K562 (cell line): ENCODE data around the gene KXD1. TPM values are rescaled to one million over a fixed set of nuclear protein-coding genes. Genes with fewer than 3 reads are reported as not detected.

ENCODE experiments used
- ATAC-seq: fragments of 200-7000 bp; cut with Tn5 transposase; 3 replicates; pipeline ENCODE4 v1.9.1; 2020; ENCODE audit warnings: moderate library complexity
- BruUV-seq: library from RNA; stranded (reverse); fragments of 400-500 nt; replicated peaks from 2 replicates; lab custom pipeline; 2021; lab: Mats Ljungman, UMichigan
- CTCF ChIA-PET: fragments of 300-600 bp; formaldehyde crosslinking; extraction: SDS; loops from one replicate; lab custom pipeline; 2021; ENCODE audit warnings: low intra/inter-chr PET ratio; lab: Yijun Ruan, JAX
- POLR2A ChIA-PET: fragments of 300-600, 350-650 bp; sonication (Branson Sonifier 250); formaldehyde crosslinking; extraction: SDS; loops from one replicate; lab custom pipeline; 2021; ENCODE audit warnings: antibody characterized with exemption, inconsistent platforms; lab: Yijun Ruan, JAX
- DNase-seq, 4 experiments: peaks; one replicate each; pipeline versions ENCODE4 v3.0.0 to v3.0.0-alpha.2; 2011 to 2018; ENCODE audit warnings: low spot score in 3 of 4, mixed read lengths in 3 of 4; ENCODE audit errors: extremely low read depth in 1 of 4
- FAIRE-seq: peaks from 2 replicates; lab custom pipeline; 2011; peaks lifted over from hg19 to GRCh38; lab: Jason Lieb, UNC
- H2AFZ ChIP-seq: 2 replicates; pipeline ENCODE4 v1.6.0; 2011; ENCODE audit warnings: low read depth, low read length, control low read depth, inconsistent platforms
- H3K27ac ChIP-seq: fragments of 200-600 bp; 3 replicates; pipeline ENCODE4 v1.8.0; 2011; ENCODE audit warnings: low read depth, mild to moderate bottlenecking, control low read depth, inconsistent platforms, low read length, moderate library complexity, mixed read lengths; ENCODE audit errors: extremely low read depth
- H3K27me3 ChIP-seq, 2 experiments: fragments of 300-600 bp in 1 of 2; 2 replicates in 1 of 2; 3 replicates in 1 of 2; pipeline versions ENCODE4 v1.6.0 to v1.8.0; 2011; ENCODE audit warnings: inconsistent platforms in 2 of 2, low read length in 2 of 2, mild to moderate bottlenecking in 1 of 2, mixed read lengths in 1 of 2, moderate library complexity in 1 of 2; ENCODE audit not compliant: control insufficient read depth in 2 of 2, insufficient read depth in 2 of 2
- H3K36me3 ChIP-seq: fragments of 300-600 bp; 3 replicates; pipeline ENCODE4 v1.8.0; 2011; ENCODE audit warnings: mild to moderate bottlenecking, low read length, inconsistent platforms; ENCODE audit not compliant: control insufficient read depth, insufficient read depth
- H3K4me1 ChIP-seq, 2 experiments: fragments of 200-600 bp in 1 of 2; replicated peaks in 1 of 2; 2 replicates in 1 of 2; 3 replicates in 1 of 2; pipeline versions ENCODE4 v1.5.1 to v1.8.0; 2011; ENCODE audit warnings: inconsistent platforms in 2 of 2, low read length in 2 of 2, mild to moderate bottlenecking in 1 of 2, mixed read lengths in 1 of 2, moderate library complexity in 1 of 2; ENCODE audit not compliant: control insufficient read depth in 2 of 2, insufficient read depth in 2 of 2
- H3K4me2 ChIP-seq: 2 replicates; pipeline ENCODE4 v1.6.1; 2011; ENCODE audit warnings: low read length, control low read depth, inconsistent platforms, mixed read lengths; ENCODE audit not compliant: insufficient read depth
- H3K4me3 ChIP-seq: fragments of 200-600 bp; sonication (generic), shearing (Covaris generic); 2 replicates; pipeline ENCODE4 v1.5.1; 2016; ENCODE audit warnings: control low read depth, inconsistent platforms
- H3K79me2 ChIP-seq: fragments of 200-600 bp; 3 replicates; pipeline ENCODE4 v1.8.0; 2011; ENCODE audit warnings: low read length, inconsistent platforms; ENCODE audit not compliant: control insufficient read depth, insufficient read depth
- H3K9ac ChIP-seq, 2 experiments: 2 replicates each; pipeline versions ENCODE4 v1.6.0 to v1.6.1; 2011; ENCODE audit warnings: low read depth in 2 of 2, low read length in 2 of 2, control low read depth in 1 of 2, inconsistent platforms in 1 of 2, mild to moderate bottlenecking in 1 of 2, mixed read lengths in 1 of 2; ENCODE audit not compliant: insufficient read depth in 1 of 2
- H3K9me1 ChIP-seq: one replicate; pipeline ENCODE4 v1.6.0; 2011; ENCODE audit warnings: inconsistent platforms, mild to moderate bottlenecking, low read length, moderate library complexity; ENCODE audit not compliant: control insufficient read depth, insufficient read depth
- H3K9me3 ChIP-seq: replicated peaks from 2 replicates; pipeline ENCODE4 v1.5.1; 2011; ENCODE audit warnings: low read depth, low read length, inconsistent platforms; ENCODE audit not compliant: control insufficient read depth, insufficient read depth
- H4K20me1 ChIP-seq: replicated peaks from 2 replicates; pipeline ENCODE4 v1.6.1; 2011; ENCODE audit warnings: low read length, inconsistent platforms, mixed read lengths; ENCODE audit not compliant: control insufficient read depth, insufficient read depth
- NR2F6 ChIP-seq: fragments of 450-650 bp; formaldehyde crosslinking; IDR thresholded peaks from 2 replicates; pipeline ENCODE4 v1.4.0; 2020; ENCODE audit warnings: mild to moderate bottlenecking
- WGBS: fragments of 100-300 bp; shearing (Covaris generic); methylation state at CpG from one replicate; pipeline ENCODE4 v1.1.6; 2016; ENCODE audit warnings: low coverage, mixed read lengths; ENCODE audit not compliant: insufficient coverage; ENCODE audit errors: missing lambda C conversion rate; 5-methylcytosine and 5-hydroxymethylcytosine counted together
- in situ Hi-C: fragments of 300-500 bp; cut with MboI; formaldehyde crosslinking; loops from 4 replicates; pipeline ENCODE4 v1.15.0; 2018; ENCODE audit warnings: inconsistent platforms, mixed read lengths
- intact Hi-C: fragments of 100-400 bp; cut with micrococcal nuclease; formaldehyde crosslinking; loops from 2 replicates; pipeline ENCODE4 v1.14.2; 2022
- polyA plus RNA-seq, 8 experiments: library from polyadenylated mRNA; depleted of rRNA in 4 of 8; stranded (reverse) in 5 of 8; unstranded in 3 of 8; fragments of >200 nt; fragmentation: Nextera tagmentation in 2 of 8; fragmentation: Illumina TruSeq in 1 of 8; extraction: Ambion mirVana in 2 of 8; extraction: Trizol in 1 of 8; gene quantifications; 2 replicates each; pipeline versions ENCODE4 v1.2.1 to v1.2.3, GENCODE V29; 2011 to 2014; ENCODE audit warnings: inconsistent platforms in 1 of 8, missing spikeins in 1 of 8
- total RNA-seq, 7 experiments: library from RNA; depleted of rRNA in 6 of 7; stranded (reverse); fragments of >200 nt in 6 of 7; fragmentation: Illumina TruSeq in 2 of 7; extraction: Trizol in 2 of 7; gene quantifications; 2 replicates each; pipeline versions ENCODE4 v1.2.1 to v1.2.3, GENCODE V29; 2011 to 2021; ENCODE audit warnings: low replicate concordance in 1 of 7
- TF ChIP-seq, protein P1 (sequence below), 2 experiments: fragments of 450-650 bp in 1 of 2; sonication (generic) in 1 of 2; formaldehyde crosslinking in 1 of 2; IDR thresholded peaks; 2 replicates each; pipeline versions ENCODE4 v1.7.1 to v1.9.0; 2016 to 2022; ENCODE audit warnings: inconsistent platforms in 1 of 2, mild to moderate bottlenecking in 1 of 2, missing genetic modification reagents in 1 of 2

KXD1 gene
- total and polyA plus RNA-seq, 9 of the 15 experiments (the other 6 are each of a cell fraction or from before 2014, with no cell fraction given): 21.9 to 210 (median 118) TPM

DNA sequence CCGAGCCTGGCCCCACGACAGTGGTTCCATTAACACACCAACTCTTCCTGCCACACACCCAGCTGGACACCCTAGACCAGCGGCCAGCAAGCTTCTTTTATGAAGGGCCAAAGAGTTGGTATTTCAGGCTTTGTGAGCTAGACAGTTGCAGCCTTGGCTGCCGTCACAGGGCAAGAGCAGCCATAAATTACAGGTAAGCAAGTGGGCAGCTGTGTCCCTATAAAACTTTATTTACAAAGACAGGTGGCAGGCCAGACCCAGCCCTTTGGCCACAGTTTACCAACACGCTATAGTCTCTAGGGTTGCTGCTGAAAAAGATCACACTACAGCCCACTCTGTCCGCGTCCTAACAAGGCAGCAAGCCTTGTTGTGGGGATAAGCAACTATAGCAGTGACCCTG lies 49.1 kb upstream of the KXD1 start:
- intact Hi-C loops: no loop called here

More for the DNA sequence above, 49.1 kb upstream of the KXD1 start:
- in situ Hi-C loops: no loop called here
- Histone ChIP-seq H3K4me2 (no peak overlapping the region), H3K4me3 (no peak overlapping the region), H4K20me1 (peaks cover 78% of the 10 kb centered on the region), H2AFZ (no peak overlapping the region), H3K79me2 (peaks cover 96% of the 10 kb centered on the region), H3K27me3 (no peaks in the 10 kb centered on the region), H3K9ac (peak overlapping the region in 1 of 2 experiments; percentile 76; a peak in 2 of 4 replicates), H3K4me1 (peaks cover 23 to 57% of the 10 kb centered on the region in 2 experiments), H3K9me3 (no peaks in the 10 kb centered on the region), H3K36me3 (peaks cover 3% of the 10 kb centered on the region; the same call in 2 of the 3 replicates), H3K27ac (peak overlapping the region; percentile 46; the same call in 2 of the 3 replicates), H3K9me1 (peaks cover 31% of the 10 kb centered on the region)
- no TSS peak for BruUV-seq
- no peak for FAIRE-seq
- DNase-seq: no peak
- WGBS: 83% methylated on average over 7 of the region's 7 CpGs
- TF ChIP-seq, protein P1, sequence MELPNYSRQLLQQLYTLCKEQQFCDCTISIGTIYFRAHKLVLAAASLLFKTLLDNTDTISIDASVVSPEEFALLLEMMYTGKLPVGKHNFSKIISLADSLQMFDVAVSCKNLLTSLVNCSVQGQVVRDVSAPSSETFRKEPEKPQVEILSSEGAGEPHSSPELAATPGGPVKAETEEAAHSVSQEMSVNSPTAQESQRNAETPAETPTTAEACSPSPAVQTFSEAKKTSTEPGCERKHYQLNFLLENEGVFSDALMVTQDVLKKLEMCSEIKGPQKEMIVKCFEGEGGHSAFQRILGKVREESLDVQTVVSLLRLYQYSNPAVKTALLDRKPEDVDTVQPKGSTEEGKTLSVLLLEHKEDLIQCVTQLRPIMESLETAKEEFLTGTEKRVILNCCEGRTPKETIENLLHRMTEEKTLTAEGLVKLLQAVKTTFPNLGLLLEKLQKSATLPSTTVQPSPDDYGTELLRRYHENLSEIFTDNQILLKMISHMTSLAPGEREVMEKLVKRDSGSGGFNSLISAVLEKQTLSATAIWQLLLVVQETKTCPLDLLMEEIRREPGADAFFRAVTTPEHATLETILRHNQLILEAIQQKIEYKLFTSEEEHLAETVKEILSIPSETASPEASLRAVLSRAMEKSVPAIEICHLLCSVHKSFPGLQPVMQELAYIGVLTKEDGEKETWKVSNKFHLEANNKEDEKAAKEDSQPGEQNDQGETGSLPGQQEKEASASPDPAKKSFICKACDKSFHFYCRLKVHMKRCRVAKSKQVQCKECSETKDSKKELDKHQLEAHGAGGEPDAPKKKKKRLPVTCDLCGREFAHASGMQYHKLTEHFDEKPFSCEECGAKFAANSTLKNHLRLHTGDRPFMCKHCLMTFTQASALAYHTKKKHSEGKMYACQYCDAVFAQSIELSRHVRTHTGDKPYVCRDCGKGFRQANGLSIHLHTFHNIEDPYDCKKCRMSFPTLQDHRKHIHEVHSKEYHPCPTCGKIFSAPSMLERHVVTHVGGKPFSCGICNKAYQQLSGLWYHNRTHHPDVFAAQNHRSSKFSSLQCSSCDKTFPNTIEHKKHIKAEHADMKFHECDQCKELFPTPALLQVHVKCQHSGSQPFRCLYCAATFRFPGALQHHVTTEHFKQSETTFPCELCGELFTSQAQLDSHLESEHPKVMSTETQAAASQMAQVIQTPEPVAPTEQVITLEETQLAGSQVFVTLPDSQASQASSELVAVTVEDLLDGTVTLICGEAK (IDR thresholded peaks at IDR 0.05): peak; percentile 80
- TF ChIP-seq, protein P1 (CRISPR knock-in tag; IDR thresholded peaks at IDR 0.05): peak; percentile 46; the same call in 1 of the 2 replicates
- no peak for TF ChIP-seq NR2F6
- ATAC-seq: no peak
- POLR2A ChIA-PET: interaction anchor here (0.6 to 9.2 kb wide), 5 partner anchors 11 to 25 kb away, joined by 3 to 84 read pairs (median 4); partner anchors contain the start of gene ELL
- CTCF ChIA-PET: no interaction called here
